ENCODE measurements around the gene NDEL1.

DNA sequence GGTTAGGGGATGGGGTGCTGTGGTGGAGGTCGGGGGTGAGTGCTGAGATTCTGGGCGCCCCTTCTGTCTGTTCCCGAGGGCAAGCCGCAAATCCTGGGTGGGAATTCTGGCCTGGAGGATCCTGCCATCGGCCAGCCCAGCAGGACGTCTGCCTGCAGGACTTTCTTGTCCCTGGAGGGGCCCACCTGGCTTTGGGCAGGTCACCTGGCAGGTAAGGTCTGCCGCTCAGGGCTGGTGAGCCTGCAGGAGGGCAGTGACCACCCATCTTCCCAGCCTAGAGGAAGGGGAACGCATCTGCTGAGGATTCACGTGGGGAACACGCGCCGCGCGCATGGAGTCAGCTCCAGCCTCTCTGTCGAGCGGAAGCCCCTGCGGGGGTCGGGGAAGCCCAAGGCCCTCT lies 43.4 kb upstream of the NDEL1 start:
- TF ChIP-seq, protein P1, sequence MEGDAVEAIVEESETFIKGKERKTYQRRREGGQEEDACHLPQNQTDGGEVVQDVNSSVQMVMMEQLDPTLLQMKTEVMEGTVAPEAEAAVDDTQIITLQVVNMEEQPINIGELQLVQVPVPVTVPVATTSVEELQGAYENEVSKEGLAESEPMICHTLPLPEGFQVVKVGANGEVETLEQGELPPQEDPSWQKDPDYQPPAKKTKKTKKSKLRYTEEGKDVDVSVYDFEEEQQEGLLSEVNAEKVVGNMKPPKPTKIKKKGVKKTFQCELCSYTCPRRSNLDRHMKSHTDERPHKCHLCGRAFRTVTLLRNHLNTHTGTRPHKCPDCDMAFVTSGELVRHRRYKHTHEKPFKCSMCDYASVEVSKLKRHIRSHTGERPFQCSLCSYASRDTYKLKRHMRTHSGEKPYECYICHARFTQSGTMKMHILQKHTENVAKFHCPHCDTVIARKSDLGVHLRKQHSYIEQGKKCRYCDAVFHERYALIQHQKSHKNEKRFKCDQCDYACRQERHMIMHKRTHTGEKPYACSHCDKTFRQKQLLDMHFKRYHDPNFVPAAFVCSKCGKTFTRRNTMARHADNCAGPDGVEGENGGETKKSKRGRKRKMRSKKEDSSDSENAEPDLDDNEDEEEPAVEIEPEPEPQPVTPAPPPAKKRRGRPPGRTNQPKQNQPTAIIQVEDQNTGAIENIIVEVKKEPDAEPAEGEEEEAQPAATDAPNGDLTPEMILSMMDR (IDR thresholded peaks at IDR 0.05) = no peak
- TF ChIP-seq POLR2A (IDR thresholded peaks at IDR 0.05) = no peak
